Transverse colon (tissue), 4 donors: Measurements from ENCODE around the gene OXGR1. TPM values are rescaled to one million over a fixed set of nuclear protein-coding genes. Genes with fewer than 3 reads are reported as not detected.

Experiments
- DNase-seq: peaks from one replicate; pipeline ENCODE4 v3.0.0-alpha.2; 2019
- H3K27ac ChIP-seq, 4 donors: fragments of 200-600 bp; sonication (generic); 2 replicates each; pipeline ENCODE4 v1.5.1; 2016 to 2018; ENCODE audit warnings: inconsistent platforms in 4 of 4
- H3K27me3 ChIP-seq: fragments of 200-600 bp; sonication (generic); 2 replicates; pipeline ENCODE4 v1.5.1; 2017; ENCODE audit warnings: inconsistent platforms
- H3K36me3 ChIP-seq, 4 donors: fragments of 200-600 bp; sonication (generic); 2 replicates each; pipeline ENCODE4 v1.5.1; 2017 to 2019; ENCODE audit warnings: inconsistent platforms in 4 of 4
- H3K4me1 ChIP-seq, 4 donors: fragments of 200-600 bp; sonication (generic); 2 replicates each; pipeline ENCODE4 v1.5.1; 2017 to 2020; ENCODE audit warnings: inconsistent platforms in 4 of 4
- H3K4me3 ChIP-seq, 4 donors: fragments of 200-600 bp; sonication (generic); 1 replicate in 1 of 4; 2 replicates in 3 of 4; pipeline versions ENCODE4 v1.5.1 to v1.6.1; 2017 to 2019; ENCODE audit warnings: inconsistent platforms in 4 of 4
- H3K9me3 ChIP-seq, 2 donors: fragments of 200-600 bp; sonication (generic); 2 replicates each; pipeline ENCODE4 v1.5.1; 2017 to 2019; ENCODE audit warnings: inconsistent platforms in 2 of 2
- EP300 ChIP-seq: sonication (generic); formaldehyde crosslinking; IDR thresholded peaks from one replicate; pipeline ENCODE4 v1.6.1; 2017; ENCODE audit warnings: antibody characterized with exemption, low read depth
- POLR2A ChIP-seq: fragments of 450-650 bp; IDR thresholded peaks from one replicate; pipeline ENCODE4 v1.6.1; 2016; ENCODE audit warnings: antibody characterized with exemption, mild to moderate bottlenecking, moderate library complexity
- POLR2AphosphoS5 ChIP-seq, 3 donors: sonication (generic); formaldehyde crosslinking; IDR thresholded peaks; one replicate each; pipeline ENCODE4 v1.6.1; 2016; ENCODE audit warnings: antibody characterized with exemption in 3 of 3
- WGBS, 2 donors: methylation state at CpG; one replicate each; pipeline ENCODE4 v1.1.5; 2018; ENCODE audit warnings: low coverage in 1 of 2; 5-methylcytosine and 5-hydroxymethylcytosine counted together
- in situ Hi-C, 4 donors: fragments of 200-750 bp; cut with MboI; loops; one replicate each; pipeline versions ENCODE4 v1.15.0 to v1.15.1; 2017; ENCODE audit warnings: low sequenced_read_pairs in 3 of 4, low pct_ligation_motif_present in 1 of 4, low pct_unique_long_range_greater_than_20kb in 1 of 4
- intact Hi-C: fragments of 100-400 bp; cut with DNase I; formaldehyde crosslinking; loops from one replicate; pipeline ENCODE4 v1.15.1; 2023; ENCODE audit warnings: low total_unique reads
- total RNA-seq, 4 donors: library from RNA; depleted of rRNA; stranded (reverse); fragments of >200 nt; gene quantifications; one replicate each; pipeline ENCODE4 v1.1.0, GENCODE V29; 2016
- TF ChIP-seq, protein P1 (sequence below), 5 experiments: fragments of 200-600 bp in 3 of 5; fragments of 450-650 bp in 2 of 5; sonication (generic) in 3 of 5; IDR thresholded peaks; 1 replicate in 2 of 5; 2 replicates in 3 of 5; pipeline ENCODE4 v1.5.1; 2016 to 2017; ENCODE audit warnings: antibody characterized with exemption in 5 of 5, inconsistent platforms in 3 of 5, mild to moderate bottlenecking in 2 of 5, moderate library complexity in 1 of 5

Gene OXGR1
- total RNA-seq, 4 donors from 2014 or later, result 2.0 to 2.5 TPM; not detected in 2

GRCh38 chr13:96998051-96998450, 3.8 kb upstream of the OXGR1 start:
- no peaks in the 10 kb centered on the region for H3K9me3 ChIP-seq
- intact Hi-C loops (no loop called here), in situ Hi-C loops (no loop called here)
- no peak for TF ChIP-seq POLR2A
- no peak for TF ChIP-seq EP300
- TF ChIP-seq POLR2AphosphoS5 (IDR thresholded peaks at IDR 0.05), result no peak
- TF ChIP-seq, protein P1, sequence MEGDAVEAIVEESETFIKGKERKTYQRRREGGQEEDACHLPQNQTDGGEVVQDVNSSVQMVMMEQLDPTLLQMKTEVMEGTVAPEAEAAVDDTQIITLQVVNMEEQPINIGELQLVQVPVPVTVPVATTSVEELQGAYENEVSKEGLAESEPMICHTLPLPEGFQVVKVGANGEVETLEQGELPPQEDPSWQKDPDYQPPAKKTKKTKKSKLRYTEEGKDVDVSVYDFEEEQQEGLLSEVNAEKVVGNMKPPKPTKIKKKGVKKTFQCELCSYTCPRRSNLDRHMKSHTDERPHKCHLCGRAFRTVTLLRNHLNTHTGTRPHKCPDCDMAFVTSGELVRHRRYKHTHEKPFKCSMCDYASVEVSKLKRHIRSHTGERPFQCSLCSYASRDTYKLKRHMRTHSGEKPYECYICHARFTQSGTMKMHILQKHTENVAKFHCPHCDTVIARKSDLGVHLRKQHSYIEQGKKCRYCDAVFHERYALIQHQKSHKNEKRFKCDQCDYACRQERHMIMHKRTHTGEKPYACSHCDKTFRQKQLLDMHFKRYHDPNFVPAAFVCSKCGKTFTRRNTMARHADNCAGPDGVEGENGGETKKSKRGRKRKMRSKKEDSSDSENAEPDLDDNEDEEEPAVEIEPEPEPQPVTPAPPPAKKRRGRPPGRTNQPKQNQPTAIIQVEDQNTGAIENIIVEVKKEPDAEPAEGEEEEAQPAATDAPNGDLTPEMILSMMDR (IDR thresholded peaks at IDR 0.05), result no peak
- H3K27me3 ChIP-seq, result peaks cover 18% of the 10 kb centered on the region
- H3K36me3 ChIP-seq, result no peaks in the 10 kb centered on the region
- no peak for DNase-seq
- no peak overlapping the region for H3K4me3 ChIP-seq
- 80 to 89% methylated on average over 2 of the region's 2 CpGs for WGBS, 2 donors
- H3K27ac ChIP-seq, result no peak overlapping the region
- H3K4me1 ChIP-seq, result peaks cover 0 to 20% (median 13%) of the 10 kb centered on the region in 4 donors

DNA sequence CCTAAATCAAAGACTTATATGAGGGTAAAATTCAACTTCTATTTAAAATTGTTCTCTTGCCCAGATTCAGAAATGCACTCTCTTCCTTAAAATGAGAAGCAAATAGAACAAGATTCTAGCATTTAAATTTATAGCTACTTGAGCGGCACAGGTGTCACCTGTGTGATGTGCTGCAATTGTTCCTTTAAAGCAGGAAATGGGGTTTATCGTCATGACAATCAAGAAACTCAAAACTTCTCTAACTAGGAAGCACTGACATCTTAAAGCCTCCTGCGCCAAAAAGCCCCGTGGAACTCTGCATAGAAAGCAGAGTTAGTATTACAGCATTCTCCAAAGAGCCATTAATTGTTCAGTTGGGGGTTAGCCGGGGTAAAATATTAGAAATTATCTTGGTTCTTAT, 2.6 kb upstream of the OXGR1 start:
- intact Hi-C loops (no loop called here), in situ Hi-C loops (no loop called here)
- no peak overlapping the region for H3K4me3 ChIP-seq
- no peak for TF ChIP-seq POLR2A
- TF ChIP-seq POLR2AphosphoS5 (IDR thresholded peaks at IDR 0.05), result no peak
- TF ChIP-seq, protein P1 (IDR thresholded peaks at IDR 0.05), result no peak
- no peak for TF ChIP-seq EP300
- no peaks in the 10 kb centered on the region for H3K9me3 ChIP-seq
- H3K27ac ChIP-seq, result no peak overlapping the region
- WGBS, 2 donors, result 72 to 77% methylated on average over 5 of the region's 5 CpGs
- no peaks in the 10 kb centered on the region for H3K36me3 ChIP-seq
- H3K4me1 ChIP-seq, result peaks cover 0 to 17% (median 11%) of the 10 kb centered on the region in 4 donors
- no peak for DNase-seq
- H3K27me3 ChIP-seq, result peaks cover 18% of the 10 kb centered on the region

DNA sequence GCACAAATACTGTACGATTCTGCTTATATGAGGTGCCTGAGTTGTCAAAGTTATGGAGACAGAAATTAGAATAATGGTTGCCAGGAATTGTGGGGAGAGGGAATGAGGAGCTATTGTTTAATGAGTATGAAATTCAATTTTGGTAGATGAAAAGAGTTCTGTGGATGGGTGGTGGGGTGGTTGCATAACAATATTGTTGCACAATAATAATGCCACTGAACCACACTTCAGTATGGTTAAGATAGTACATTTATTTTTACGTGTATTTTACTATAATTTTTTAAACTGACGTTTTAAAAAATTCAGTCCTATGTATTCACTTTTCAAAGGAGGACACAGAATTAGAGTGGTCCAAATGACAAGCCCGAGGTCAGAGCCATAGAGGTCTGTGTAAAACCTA, 1.8 kb upstream of the OXGR1 start:
- Histone ChIP-seq H3K4me3 (no peak overlapping the region), H3K27ac (no peak overlapping the region), H3K27me3 (peaks cover 18% of the 10 kb centered on the region), H3K9me3 (no peaks in the 10 kb centered on the region), H3K4me1 (peaks cover 0 to 14% (median 9%) of the 10 kb centered on the region in 4 donors), H3K36me3 (no peaks in the 10 kb centered on the region)
- WGBS, 2 donors, result 78% methylated on average over 4 of the region's 4 CpGs
- intact Hi-C loops (no loop called here), in situ Hi-C loops (no loop called here)
- TF ChIP-seq, protein P1 (IDR thresholded peaks at IDR 0.05), result no peak
- TF ChIP-seq EP300, result no peak
- TF ChIP-seq POLR2A, result no peak
- TF ChIP-seq POLR2AphosphoS5 (IDR thresholded peaks at IDR 0.05), result no peak
- DNase-seq, result no peak

- Histone ChIP-seq H3K4me3 (no peak overlapping the region), H3K27me3 (peaks cover 18% of the 10 kb centered on the region), H3K9me3 (no peaks in the 10 kb centered on the region), H3K27ac (no peak overlapping the region), H3K4me1 (peaks cover 0 to 14% (median 9%) of the 10 kb centered on the region in 4 donors), H3K36me3 (no peaks in the 10 kb centered on the region)
- in situ Hi-C loops, result no loop called here
- intact Hi-C loops, result no loop called here
- TF ChIP-seq POLR2A (no peak), EP300 (no peak), POLR2AphosphoS5 (IDR thresholded peaks at IDR 0.05) (no peak)
- TF ChIP-seq, protein P1 (IDR thresholded peaks at IDR 0.05), result no peak
- DNase-seq, result no peak
- 51 to 80% methylated on average over 1 to 10 of the region's 10 CpGs for WGBS, 2 donors
Observed at GRCh38 chr13:96994858-96995243, 575 bp upstream of the OXGR1 start.
